HepG2 (cell line): ENCODE data around the gene TCERG1L. TPM values are rescaled to one million over a fixed set of nuclear protein-coding genes. Genes with fewer than 3 reads are reported as not detected.

Source experiments
- ATAC-seq: fragments of 200-7000 bp; cut with Tn5 transposase; 3 replicates; pipeline ENCODE4 v1.9.1; 2020; ENCODE audit warnings: mild to moderate bottlenecking, moderate library complexity
- BruUV-seq: library from RNA; stranded (reverse); fragments of 400-500 nt; replicated peaks from 2 replicates; lab custom pipeline; 2021; lab: Mats Ljungman, UMichigan
- CTCF ChIA-PET: fragments of 300-600 bp; formaldehyde crosslinking; extraction: SDS; loops from one replicate; lab custom pipeline; 2021; ENCODE audit warnings: low total read pairs, inconsistent platforms, low intra/inter-chr PET ratio; lab: Yijun Ruan, JAX
- POLR2A ChIA-PET: fragments of 350-600 bp; sonication (Branson Sonifier 250); formaldehyde crosslinking; loops from one replicate; lab custom pipeline; 2020; ENCODE audit warnings: antibody characterized with exemption, inconsistent platforms; lab: Yijun Ruan, JAX
- DNase-seq: peaks from one replicate; pipeline ENCODE4 v3.0.0-alpha.2; 2015; ENCODE audit warnings: low spot score
- FAIRE-seq: peaks from 3 replicates; lab custom pipeline; 2011; peaks lifted over from hg19 to GRCh38; lab: Jason Lieb, UNC
- H2AFZ ChIP-seq: one replicate; pipeline ENCODE4 v1.6.1; 2011; ENCODE audit warnings: low read length, inconsistent platforms
- H3K27ac ChIP-seq: fragments of 300-600 bp; 3 replicates; pipeline ENCODE4 v1.8.0; 2011; ENCODE audit warnings: mixed run types, mild to moderate bottlenecking, mixed read lengths, low read length, inconsistent platforms; ENCODE audit not compliant: insufficient read depth; ENCODE audit errors: extremely low read length
- H3K27me3 ChIP-seq, 2 experiments: fragments of 200-600 bp in 1 of 2; 2 replicates in 1 of 2; 3 replicates in 1 of 2; pipeline versions ENCODE4 v1.6.0 to v1.8.0; 2011; ENCODE audit warnings: low read length in 2 of 2, mild to moderate bottlenecking in 2 of 2, moderate library complexity in 2 of 2, inconsistent platforms in 1 of 2; ENCODE audit not compliant: insufficient read depth in 2 of 2, control insufficient read depth in 1 of 2
- H3K36me3 ChIP-seq, 2 experiments: fragments of 200-600 bp in 1 of 2; replicated peaks in 1 of 2; 2 replicates in 1 of 2; 3 replicates in 1 of 2; pipeline versions ENCODE4 v1.5.1 to v1.8.0; 2011; ENCODE audit warnings: low read length in 2 of 2, inconsistent platforms in 1 of 2; ENCODE audit not compliant: insufficient read depth in 2 of 2, control insufficient read depth in 1 of 2
- H3K4me1 ChIP-seq: 2 replicates; pipeline ENCODE4 v1.5.1; 2012; ENCODE audit warnings: low read length, inconsistent platforms; ENCODE audit not compliant: insufficient read depth
- H3K4me2 ChIP-seq: 2 replicates; pipeline ENCODE4 v1.6.0; 2011; ENCODE audit warnings: low read depth, low read length, inconsistent platforms
- H3K4me3 ChIP-seq, 3 experiments: fragments of 200-600 bp in 1 of 3; sonication (generic), shearing (Covaris generic) in 1 of 3; replicated peaks in 1 of 3; 2 replicates each; pipeline ENCODE4 v1.5.1; 2011 to 2016; ENCODE audit warnings: low read length in 3 of 3, inconsistent platforms in 2 of 3, low read depth in 2 of 3, mild to moderate bottlenecking in 2 of 3, control low read depth in 1 of 3, mixed read lengths in 1 of 3; ENCODE audit not compliant: insufficient read depth in 1 of 3
- H3K79me2 ChIP-seq: one replicate; pipeline ENCODE4 v1.6.1; 2011; ENCODE audit warnings: low read length, inconsistent platforms; ENCODE audit not compliant: insufficient read depth
- H3K9ac ChIP-seq: 2 replicates; pipeline ENCODE4 v1.6.0; 2011; ENCODE audit warnings: mild to moderate bottlenecking, low read depth, low read length, inconsistent platforms; ENCODE audit not compliant: insufficient read depth
- H3K9me3 ChIP-seq: 2 replicates; pipeline ENCODE4 v1.5.1; 2012; ENCODE audit warnings: mild to moderate bottlenecking, low read length
- H4K20me1 ChIP-seq: 2 replicates; pipeline ENCODE4 v1.6.0; 2011; ENCODE audit warnings: inconsistent platforms, mild to moderate bottlenecking, low read length, moderate library complexity; ENCODE audit not compliant: insufficient read depth
- BCL3 ChIP-seq: sonication (generic); formaldehyde crosslinking; IDR thresholded peaks from 2 replicates; pipeline ENCODE4 v1.5.1; 2020; ENCODE audit warnings: mild to moderate bottlenecking, missing genetic modification reagents, moderate library complexity
- FLYWCH1 ChIP-seq: sonication (generic); formaldehyde crosslinking; IDR thresholded peaks from 2 replicates; pipeline ENCODE4 v1.8.1; 2023; ENCODE audit warnings: mild to moderate bottlenecking, missing genetic modification reagents
- IRF2 ChIP-seq: IDR thresholded peaks from 2 replicates; pipeline ENCODE4 v1.6.1; 2018; ENCODE audit warnings: missing genetic modification reagents, missing compliant biosample characterization
- MBD4 ChIP-seq: IDR thresholded peaks from 2 replicates; pipeline ENCODE4 v1.6.1; 2012; ENCODE audit warnings: low read length, inconsistent platforms, borderline replicate concordance
- MBNL3 ChIP-seq: fragments of 250-450 bp; sonication (Bioruptor Pico); conservative IDR thresholded peaks from 2 replicates; pipeline ENCODE4 v1.8.0; 2022; ENCODE audit warnings: mild to moderate bottlenecking, inconsistent platforms
- MEIS1 ChIP-seq: sonication (generic); formaldehyde crosslinking; IDR thresholded peaks from 2 replicates; pipeline ENCODE4 v1.9.0; 2021; ENCODE audit warnings: mild to moderate bottlenecking, missing genetic modification reagents, moderate library complexity, borderline replicate concordance
- USF2 ChIP-seq, 2 experiments: sonication (generic) in 1 of 2; formaldehyde crosslinking in 1 of 2; IDR thresholded peaks; 2 replicates each; pipeline versions ENCODE4 v1.5.1 to v1.6.1; 2011 to 2020; ENCODE audit warnings: borderline replicate concordance in 1 of 2, low read depth in 1 of 2, low read length in 1 of 2, mild to moderate bottlenecking in 1 of 2, missing genetic modification reagents in 1 of 2, moderate library complexity in 1 of 2
- ZGPAT ChIP-seq: IDR thresholded peaks from 2 replicates; pipeline ENCODE4 v1.6.1; 2016; ENCODE audit warnings: mild to moderate bottlenecking
- ZKSCAN1 ChIP-seq: fragments of 150-350 bp; IDR thresholded peaks from 2 replicates; pipeline ENCODE4 v1.6.1; 2014; ENCODE audit warnings: low read length
- ZNF354B ChIP-seq: sonication (generic); formaldehyde crosslinking; IDR thresholded peaks from 2 replicates; pipeline ENCODE4 v1.8.0; 2022; ENCODE audit warnings: mild to moderate bottlenecking, missing genetic modification reagents
- ZNF383 ChIP-seq: sonication (generic); formaldehyde crosslinking; IDR thresholded peaks from 2 replicates; pipeline ENCODE4 v1.4.0; 2020; ENCODE audit warnings: missing genetic modification reagents, mild to moderate bottlenecking, borderline replicate concordance
- ZNF672 ChIP-seq: sonication (generic); formaldehyde crosslinking; IDR thresholded peaks from 2 replicates; pipeline ENCODE4 v1.8.1; 2022; ENCODE audit warnings: missing genetic modification reagents
- ZNF710 ChIP-seq: sonication (generic); formaldehyde crosslinking; IDR thresholded peaks from 2 replicates; pipeline ENCODE4 v1.5.0; 2020; ENCODE audit warnings: mild to moderate bottlenecking, missing genetic modification reagents, borderline replicate concordance
- ZNF816 ChIP-seq: sonication (generic); formaldehyde crosslinking; IDR thresholded peaks from 2 replicates; pipeline ENCODE4 v1.8.0; 2022; ENCODE audit warnings: missing genetic modification reagents, mild to moderate bottlenecking, borderline replicate concordance
- WGBS: methylation state at CpG from one replicate; pipeline ENCODE4 v1.1.6; 2017; ENCODE audit warnings: low lambda C conversion rate; 5-methylcytosine and 5-hydroxymethylcytosine counted together
- in situ Hi-C: cut with HindIII; loops from 2 replicates; pipeline ENCODE4 v1.10.0; 2017; ENCODE audit warnings: low pct_unique_long_range_greater_than_20kb; ENCODE audit not compliant: extremely low pct_ligation_motif_present
- intact Hi-C: fragments of 100-400 bp; cut with micrococcal nuclease; formaldehyde crosslinking; loops from one replicate; pipeline ENCODE4 v1.10.0; 2022; ENCODE audit not compliant: unreplicated experiment
- polyA plus RNA-seq, 8 experiments: library from polyadenylated mRNA; depleted of rRNA in 3 of 8; stranded (reverse) in 7 of 8; unstranded in 1 of 8; fragments of >200 nt; fragmentation: Illumina TruSeq in 4 of 8; extraction: Trizol in 4 of 8; gene quantifications; 2 replicates each; pipeline versions ENCODE4 v1.2.1 to v1.2.3, GENCODE V29; 2011 to 2016; ENCODE audit warnings: low read depth in 4 of 8, missing spikeins in 1 of 8, mixed read lengths in 1 of 8; ENCODE audit not compliant: insufficient read depth in 1 of 8
- total RNA-seq, 5 experiments: library from RNA; depleted of rRNA; stranded (reverse); fragments of >200 nt; fragmentation: Illumina TruSeq; extraction: Trizol; gene quantifications; 2 replicates each; pipeline ENCODE4 v1.2.3, GENCODE V29; 2016; ENCODE audit warnings: low read depth in 1 of 5

TCERG1L gene
- total and polyA plus RNA-seq, 2 of the 13 experiments (the other 11 are each of a cell fraction or from before 2014, with no cell fraction given), result not detected

- H3K79me2 ChIP-seq, result no peaks in the 10 kb centered on the region
- CTCF ChIA-PET, result no interaction called here
- BruUV-seq, result no TSS peak
- FAIRE-seq (no peak), ATAC-seq (no peak), DNase-seq (no peak)
- no peak overlapping the region for H3K4me3 ChIP-seq
- H4K20me1 ChIP-seq, result no peaks in the 10 kb centered on the region
- no peaks in the 10 kb centered on the region for H3K36me3 ChIP-seq
- no peaks in the 10 kb centered on the region for H3K4me1 ChIP-seq
- no peaks in the 10 kb centered on the region for H3K9me3 ChIP-seq
- 63% methylated on average over 18 of the region's 19 CpGs for WGBS
- no peak overlapping the region for H3K27ac ChIP-seq
- POLR2A ChIA-PET, result interaction anchor here (0.9 kb wide), 1 partner anchor 8 kb away, joined by 3 read pairs; no protein-coding TSS in a partner anchor
- H3K4me2 ChIP-seq, result no peak overlapping the region
- intact Hi-C loops, result no loop called here
- H3K9ac ChIP-seq, result no peak overlapping the region
- peaks cover 0 to 21% of the 10 kb centered on the region in 2 experiments; a peak in 2 of 5 replicates for H3K27me3 ChIP-seq
- H2AFZ ChIP-seq, result no peak overlapping the region
- in situ Hi-C loops, result no loop called here
- TF ChIP-seq MEIS1 (CRISPR knock-in tag) (no peak), MBNL3 (CRISPR knock-in tag) (no peak), ZGPAT (CRISPR knock-in tag) (no peak), IRF2 (CRISPR knock-in tag) (no peak), ZNF383 (CRISPR knock-in tag) (no peak), ZNF354B (CRISPR knock-in tag) (no peak), ZNF672 (no peak), ZKSCAN1 (no peak), MBD4 (no peak), ZNF710 (CRISPR knock-in tag) (no peak), USF2 (IDR thresholded peaks at IDR 0.05; ENCODE audit: low read depth, low read length) (no peak), USF2 (CRISPR knock-in tag; IDR thresholded peaks at IDR 0.05; ENCODE audit: borderline replicate concordance) (no peak), FLYWCH1 (CRISPR knock-in tag) (no peak), BCL3 (CRISPR knock-in tag) (no peak), ZNF816 (no peak)
Measured at GRCh38 chr10:131093795-131094366, 217.6 kb downstream of the TCERG1L start.
